Thyroid gland (tissue), 4 donors: ENCODE data around the gene C2CD4D.

Source experiments
- CTCF ChIP-seq, 6 experiments: fragments of 200-600 bp in 3 of 6; fragments of 450-650 bp in 3 of 6; sonication (generic) in 3 of 6; IDR thresholded peaks; one replicate each; pipeline ENCODE4 v1.5.1; 2016 to 2019; ENCODE audit warnings: antibody characterized with exemption in 6 of 6, mild to moderate bottlenecking in 2 of 6, inconsistent platforms in 1 of 6, moderate library complexity in 1 of 6
- POLR2A ChIP-seq, 2 donors: fragments of 450-650 bp; IDR thresholded peaks; one replicate each; pipeline ENCODE4 v1.6.1; 2017; ENCODE audit warnings: antibody characterized with exemption in 2 of 2, mild to moderate bottlenecking in 2 of 2, moderate library complexity in 1 of 2

GRCh38 chr1:151847867-151848596 lies 8.4 kb upstream of the C2CD4D start:
- TF ChIP-seq CTCF (IDR thresholded peaks at IDR 0.05), result no peak
- no peak for TF ChIP-seq POLR2A (IDR thresholded peaks at IDR 0.05)
